Activated naive CD4-positive, alpha-beta T cell treated with anti-CD3 and anti-CD28 coated beads, Interleukin-2, amount 50 U/mL, for 16 hours (primary cell): Measurements from ENCODE around the gene CCDC192.
A peak's percentile ranks its signal among the peaks of the same experiment; 100 is the strongest.

Source experiments
- DNase-seq: peaks from one replicate; pipeline ENCODE4 v3.0.0-alpha.2; 2020

The CCDC192 gene

DNA sequence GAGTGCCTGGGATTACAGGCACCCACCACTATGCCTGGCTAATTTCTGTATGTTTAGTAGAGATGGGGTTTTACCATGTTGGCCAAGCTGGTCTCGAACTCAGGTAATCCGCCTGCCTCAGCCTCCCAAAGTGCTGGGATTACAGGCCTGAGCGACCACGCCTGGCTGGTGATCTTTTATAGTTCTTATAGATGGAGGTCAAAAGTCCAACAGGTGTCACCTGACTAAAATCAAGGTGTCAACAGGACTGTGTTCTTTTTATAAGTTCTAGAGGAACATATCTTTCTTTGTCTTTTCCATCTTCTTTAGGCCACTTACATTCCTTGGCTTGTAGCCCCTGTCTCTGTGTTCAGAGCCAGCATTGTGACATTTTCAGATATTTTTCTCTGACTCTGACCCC is 224.9 kb downstream of the CCDC192 start:
- no peak for DNase-seq

DNA sequence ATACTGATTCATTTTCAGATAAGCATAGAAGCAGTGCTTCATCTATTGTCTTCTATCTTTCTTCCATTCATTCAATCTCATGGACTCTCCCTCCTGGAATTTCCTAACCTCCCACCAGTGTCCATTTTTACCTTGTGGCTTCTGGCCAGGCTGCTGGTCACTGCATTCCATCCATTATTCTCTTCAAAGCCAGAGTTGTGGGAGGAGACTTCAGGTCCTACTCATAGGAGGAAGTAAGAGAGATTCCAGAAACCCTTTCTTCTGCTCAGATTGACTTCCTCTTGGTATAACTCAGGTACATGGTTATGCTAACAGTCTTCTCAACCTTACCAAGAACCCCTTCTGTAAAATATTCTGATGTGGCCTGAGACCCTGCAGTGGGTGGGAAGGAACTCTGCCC is 227.1 kb downstream of the CCDC192 start:
- no peak for DNase-seq

DNA sequence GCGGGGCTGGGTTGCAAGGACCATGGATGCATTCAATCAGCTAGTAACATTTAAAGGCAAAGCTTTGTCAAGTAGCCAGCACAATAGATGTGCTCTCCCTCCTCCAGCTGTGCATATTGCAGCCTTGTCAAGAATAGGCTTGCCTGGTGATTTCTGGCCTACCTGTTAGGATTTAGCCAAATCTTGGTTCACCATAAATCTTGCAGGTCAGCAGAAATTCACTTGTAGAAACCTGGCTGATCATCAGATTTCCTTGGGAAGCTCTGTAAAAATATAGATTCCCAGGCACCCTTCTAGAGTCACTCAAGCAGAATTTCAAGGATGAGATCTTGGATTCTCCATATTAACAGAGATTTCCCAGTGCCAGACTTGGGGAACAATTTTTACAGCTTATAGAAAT is 228.2 kb downstream of the CCDC192 start:
- no peak for DNase-seq

DNA sequence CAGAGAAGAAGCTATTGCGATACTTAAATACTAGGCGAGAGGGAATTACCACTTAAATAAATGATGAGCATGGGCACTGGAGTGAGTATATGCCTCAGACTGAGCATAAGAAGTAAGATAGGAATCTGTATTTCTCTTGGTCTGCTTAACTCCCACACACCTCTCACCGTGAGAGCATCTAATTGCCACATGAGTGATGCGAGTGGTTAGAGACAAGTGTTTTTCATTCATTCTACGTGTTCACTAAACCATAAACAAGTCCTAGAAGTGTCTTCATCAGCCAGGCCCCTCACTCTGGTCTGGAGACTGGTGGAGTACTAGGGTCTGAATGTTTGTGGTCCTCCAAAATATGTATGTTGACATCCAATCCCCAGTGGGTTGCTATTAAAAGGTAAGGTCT is 230.2 kb downstream of the CCDC192 start:
- DNase-seq, result no peak

DNA sequence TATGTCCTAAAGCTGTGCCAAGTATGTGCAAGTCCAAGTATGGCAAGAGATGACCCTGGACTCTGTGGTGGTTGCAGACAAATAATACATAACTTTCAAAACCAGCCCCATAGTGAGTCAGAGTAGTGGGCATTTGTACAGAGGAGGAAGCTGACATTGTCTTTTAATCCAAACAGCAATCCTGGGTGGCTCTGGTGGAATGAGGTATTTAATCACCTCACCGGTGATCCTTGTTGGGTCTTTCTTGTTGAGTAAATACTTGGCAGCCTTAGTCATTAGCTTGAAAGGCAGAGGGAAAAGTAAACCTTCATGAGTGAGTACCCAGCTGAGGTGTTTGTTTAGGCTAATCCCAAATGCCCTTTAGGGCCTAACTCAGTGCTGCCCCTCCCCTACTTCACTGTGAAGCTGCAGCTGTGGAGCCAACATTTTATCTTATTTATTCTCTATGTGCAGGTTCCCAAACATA is 231.6 kb downstream of the CCDC192 start:
- DNase-seq, result no peak

DNA sequence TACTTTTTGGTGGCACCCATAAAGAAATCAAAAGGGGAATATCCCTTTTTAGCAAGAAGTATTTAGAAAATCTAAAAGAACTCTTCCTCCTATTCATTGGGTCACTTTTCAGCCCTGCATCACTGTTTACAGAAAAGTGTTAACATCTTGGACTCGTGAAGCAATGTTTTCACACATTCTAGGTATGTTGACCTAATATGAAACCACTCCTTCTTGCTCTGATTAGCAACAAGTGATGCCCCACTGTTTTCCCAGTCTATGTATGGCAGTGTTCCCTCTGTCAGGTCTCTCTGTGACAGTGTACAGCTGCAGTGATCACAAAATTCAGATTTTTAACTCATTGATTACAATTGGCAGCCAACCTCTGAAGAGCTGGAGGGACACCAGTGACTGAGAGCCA is 232.2 kb downstream of the CCDC192 start:
- DNase-seq, result no peak

DNA sequence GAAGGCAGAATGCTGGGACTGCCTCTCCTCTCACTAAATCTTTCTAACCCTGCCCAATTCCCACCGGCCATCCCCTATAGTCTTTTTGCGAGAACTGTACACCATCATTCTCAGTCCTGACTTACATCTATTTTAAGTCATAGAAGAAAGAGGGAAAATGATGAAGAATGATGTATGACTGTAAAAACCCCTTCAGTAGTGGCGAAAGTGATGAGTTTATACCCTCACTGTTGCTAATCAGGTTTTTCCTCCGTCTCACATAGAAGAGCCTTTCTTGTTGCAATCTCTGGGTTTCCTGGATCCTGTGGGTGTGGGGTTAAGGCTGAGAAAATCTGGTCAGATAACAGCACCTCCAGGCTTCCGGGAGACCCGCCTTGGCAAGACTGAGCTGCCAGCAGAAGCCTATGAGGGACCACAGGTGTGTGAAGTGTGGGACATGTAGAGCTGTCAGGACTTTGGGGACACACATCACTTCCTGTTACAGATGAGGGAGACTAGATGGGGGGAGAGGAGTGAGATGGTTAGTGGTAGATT is 233.3 kb downstream of the CCDC192 start:
- DNase-seq, result no peak

DNA sequence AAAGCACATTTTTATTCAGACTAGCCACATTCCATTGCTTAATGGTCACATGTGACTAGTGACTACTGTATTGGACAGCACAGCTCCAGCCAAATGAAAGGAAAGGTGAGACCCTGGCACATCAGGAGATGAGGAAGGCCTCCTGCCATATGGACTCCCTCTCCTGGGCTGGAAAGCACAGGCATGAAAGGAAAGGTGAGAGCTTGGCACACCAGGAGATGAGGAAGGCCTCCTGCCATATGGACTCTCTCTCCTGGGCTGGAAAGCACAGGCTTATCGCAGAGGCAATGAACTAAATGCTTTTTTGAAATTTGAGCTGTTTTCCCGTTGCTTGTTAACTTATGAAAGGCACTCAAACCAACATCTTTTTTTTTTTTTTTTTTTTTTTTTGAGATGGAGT is 235.6 kb downstream of the CCDC192 start:
- DNase-seq, result no peak

DNA sequence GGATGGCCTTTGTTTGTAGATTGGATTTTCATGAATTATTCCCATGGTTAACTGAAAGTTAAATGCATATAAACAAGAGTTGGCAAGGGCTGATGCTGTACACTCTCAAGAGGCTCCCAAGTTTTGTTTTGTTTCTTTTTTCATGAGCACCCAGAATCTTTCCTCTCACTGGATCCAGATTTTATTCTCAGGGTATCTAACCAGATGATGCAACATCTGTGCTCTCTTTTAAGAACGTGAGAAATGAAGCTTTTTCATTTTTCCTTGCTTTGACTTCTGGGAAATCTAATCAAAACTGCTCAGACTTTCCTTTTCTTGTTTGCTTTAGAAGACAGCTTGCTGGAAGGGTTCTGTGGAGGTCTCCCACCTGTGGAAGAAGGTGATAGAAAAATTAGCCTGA is 237.7 kb downstream of the CCDC192 start:
- no peak for DNase-seq

DNA sequence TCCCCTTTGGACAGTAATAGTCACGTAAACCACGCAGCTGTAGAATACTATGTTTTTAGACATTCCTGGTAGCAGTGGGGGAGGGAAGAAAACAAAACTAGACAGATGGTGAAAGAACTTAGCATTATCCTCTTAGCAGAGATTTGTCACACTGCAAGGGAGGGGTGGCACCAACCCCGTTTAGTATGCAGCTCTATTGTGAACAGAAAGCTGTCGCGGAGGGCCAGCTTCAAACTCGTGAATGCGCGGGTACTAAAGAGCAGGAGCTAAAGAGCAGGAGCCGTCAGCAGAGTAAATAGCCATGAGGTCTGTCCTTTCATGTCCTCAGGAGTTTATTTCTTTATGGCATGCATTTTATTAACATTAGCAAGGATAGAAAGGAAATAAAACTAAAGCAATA is 238.5 kb downstream of the CCDC192 start:
- no peak for DNase-seq

DNA sequence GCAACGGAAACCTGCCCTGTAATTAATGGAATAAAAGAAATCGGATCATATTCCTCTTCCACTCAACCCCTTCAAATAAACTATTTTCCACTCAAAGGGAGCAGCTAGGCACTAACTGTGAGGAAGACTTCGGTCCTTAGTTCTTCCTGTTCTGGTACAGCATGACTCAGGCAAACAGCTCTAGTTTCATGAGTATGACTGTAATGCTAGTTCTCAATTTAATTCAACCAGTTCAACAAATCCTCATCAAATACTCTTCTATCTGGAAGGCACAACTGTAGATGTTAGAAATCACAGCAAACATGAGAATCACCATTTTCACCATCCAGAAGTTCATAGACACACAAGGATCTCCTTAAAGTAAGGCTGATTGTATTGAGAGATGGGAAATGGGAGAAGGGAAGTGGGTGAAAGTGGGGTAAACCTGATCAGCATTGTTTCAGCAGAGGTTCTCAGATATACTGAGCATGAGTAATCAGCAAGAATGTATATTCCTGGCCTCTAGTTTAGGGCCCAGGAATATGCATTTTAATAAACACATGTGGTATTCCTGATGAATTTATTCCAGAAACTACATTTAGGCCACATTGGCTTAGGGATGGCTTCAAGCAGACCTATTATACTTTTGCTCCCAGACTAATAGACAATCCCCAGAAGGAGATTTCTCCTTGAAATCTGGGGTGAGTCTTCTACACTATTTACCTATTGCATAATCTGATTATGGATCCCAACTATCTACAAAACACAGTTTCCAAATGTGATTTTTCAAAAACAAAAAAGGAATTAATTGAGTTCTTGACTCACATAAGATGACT is 239.3 kb downstream of the CCDC192 start:
- DNase-seq, result no peak

DNA sequence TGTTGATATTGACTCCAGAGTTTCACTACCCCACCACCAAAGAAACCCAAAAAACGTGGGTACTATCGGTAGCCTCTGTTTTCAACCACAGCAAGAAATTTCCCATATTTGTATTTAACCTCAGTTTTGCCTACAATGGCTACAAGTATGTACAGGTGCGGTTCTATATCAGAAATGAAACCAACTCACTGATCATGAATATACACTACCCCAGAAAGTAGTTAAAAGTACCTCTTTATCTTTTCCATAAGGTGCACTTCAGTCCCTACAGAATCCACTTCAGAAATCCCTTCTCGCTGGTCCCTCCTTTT is 239.8 kb downstream of the CCDC192 start:
- DNase-seq, result no peak

DNA sequence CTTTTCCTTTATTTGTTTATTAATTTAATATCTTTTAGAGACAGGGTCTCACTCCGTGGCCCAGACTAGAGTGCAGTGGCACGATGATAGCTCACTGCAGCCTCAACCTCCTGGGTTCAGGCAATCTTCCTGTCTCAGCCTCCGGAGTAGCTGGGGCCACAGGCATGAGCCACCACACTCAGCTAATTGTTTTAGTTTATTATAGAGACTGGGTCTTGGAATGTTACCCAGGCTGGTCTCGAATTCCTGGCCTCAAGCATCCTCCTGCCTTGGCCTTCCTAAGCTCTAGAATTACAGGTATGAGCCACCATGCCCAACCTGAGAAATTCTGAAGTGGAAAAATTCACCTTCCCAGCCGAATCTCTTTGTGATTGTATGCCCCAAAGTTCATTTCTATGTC is 240.9 kb downstream of the CCDC192 start:
- DNase-seq, result no peak

DNA sequence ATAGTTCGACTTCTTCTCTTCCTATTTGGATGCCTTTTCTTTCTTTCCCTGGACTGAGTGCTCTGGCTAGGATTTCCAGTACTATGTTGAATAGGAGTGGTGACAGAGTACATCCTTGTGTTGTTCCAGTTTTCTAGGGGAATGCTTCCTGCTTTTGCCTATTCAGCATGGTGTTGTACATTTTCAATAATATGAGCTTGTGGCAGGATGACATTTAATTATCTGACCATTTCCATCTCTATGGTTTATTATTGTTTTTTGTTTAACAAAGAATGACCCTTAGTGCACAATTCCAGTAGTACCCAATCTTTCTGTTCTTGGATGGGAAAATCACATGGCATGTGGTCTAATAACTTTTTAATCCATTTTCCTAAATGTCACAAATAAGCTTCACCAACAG is 244.8 kb downstream of the CCDC192 start:
- no peak for DNase-seq

DNA sequence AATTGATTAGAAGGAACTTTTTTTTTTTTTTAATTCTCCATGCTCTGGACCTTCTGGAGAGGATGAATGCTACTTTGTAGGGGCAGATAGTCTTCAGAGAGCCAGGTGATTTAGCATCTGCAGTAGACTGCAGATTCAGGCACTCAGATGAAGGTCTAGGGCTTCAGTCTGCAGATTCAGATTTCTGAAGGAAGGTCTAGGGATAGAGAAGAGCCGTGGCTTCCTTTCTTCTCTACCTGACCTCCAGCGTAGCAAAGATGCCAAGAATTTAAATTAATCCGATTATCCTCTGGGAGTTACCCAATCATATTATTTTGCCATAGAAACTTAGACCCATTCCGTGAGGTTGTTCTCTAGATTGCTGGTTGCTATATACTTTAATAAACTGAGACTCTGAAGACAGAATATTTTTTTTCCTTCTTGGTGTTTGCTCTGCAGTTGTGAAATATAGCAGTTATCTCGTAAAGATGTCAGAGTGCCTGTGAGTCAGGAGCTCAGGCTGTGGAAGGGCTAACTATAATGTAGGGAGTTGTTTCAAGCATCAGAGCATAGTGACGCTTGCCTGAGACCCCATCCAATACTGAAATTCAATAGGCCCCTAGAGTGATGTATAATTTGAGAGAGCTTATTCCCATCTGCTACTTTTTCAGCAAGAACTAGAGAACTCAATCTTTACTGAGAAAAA is 247.7 kb downstream of the CCDC192 start:
- no peak for DNase-seq

DNA sequence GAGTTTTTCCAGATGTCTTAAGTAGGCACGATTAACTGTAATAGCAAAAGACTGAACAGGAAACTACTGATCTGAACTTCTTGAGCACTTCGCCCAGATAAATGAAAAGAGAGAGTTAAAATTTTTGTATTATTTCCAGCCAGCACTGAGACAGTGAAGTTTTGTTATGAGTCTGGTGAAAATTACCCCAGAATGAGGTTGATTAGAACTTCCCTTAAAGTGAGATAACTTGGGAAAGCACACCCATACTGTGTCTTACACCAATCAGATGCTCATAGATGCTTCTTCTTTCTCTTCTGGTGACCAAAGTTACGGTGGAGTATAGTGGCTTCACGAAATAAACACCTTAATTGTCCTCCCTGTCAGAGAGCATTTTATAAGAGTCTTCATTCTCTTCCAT is 248.6 kb downstream of the CCDC192 start:
- DNase-seq, result no peak

DNA sequence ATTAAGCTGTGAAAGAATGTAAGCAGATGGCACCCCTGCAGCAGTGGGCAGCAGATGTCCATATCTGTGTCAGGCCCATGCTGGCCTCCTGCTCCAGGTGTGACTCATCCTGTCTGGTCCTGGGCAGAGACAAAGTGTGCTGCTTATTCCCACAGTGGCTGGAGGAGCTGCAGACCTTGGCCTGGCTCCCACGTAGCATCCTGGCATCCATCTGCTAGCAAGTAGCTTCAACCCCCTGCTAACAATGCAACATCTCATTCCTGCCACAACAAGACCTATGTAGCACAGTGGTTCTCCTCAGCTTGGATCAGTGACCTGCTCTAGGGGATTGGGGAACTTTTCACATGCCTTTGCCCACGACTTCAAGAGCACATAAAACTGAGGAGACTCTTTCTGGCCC is 254.0 kb downstream of the CCDC192 start:
- DNase-seq, result no peak

DNA sequence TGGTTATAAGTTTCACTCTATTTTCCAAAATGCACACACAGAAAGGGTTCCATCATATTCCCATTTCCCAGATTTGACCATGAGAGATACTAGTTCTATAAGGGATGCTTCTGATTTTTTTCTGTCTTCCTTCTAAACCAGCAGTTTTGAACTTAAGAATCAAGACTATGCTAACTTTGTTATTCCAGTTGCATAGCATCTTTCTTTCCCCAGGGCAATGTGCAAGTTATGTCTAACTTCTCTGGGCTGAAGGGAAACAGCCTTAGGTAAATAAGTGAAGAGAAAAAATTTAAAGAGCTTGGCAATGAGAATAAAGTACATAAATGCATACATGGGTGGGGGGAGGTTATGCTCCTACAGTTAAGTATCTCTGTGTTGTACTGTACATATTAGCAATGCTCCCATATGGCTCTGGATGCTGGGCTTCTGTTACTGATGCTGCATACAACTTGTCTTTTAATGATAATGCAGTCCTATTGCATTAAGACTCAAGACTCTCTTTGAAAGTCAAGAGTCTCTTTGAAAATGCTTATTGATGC is 254.6 kb downstream of the CCDC192 start:
- DNase-seq, result no peak

DNA sequence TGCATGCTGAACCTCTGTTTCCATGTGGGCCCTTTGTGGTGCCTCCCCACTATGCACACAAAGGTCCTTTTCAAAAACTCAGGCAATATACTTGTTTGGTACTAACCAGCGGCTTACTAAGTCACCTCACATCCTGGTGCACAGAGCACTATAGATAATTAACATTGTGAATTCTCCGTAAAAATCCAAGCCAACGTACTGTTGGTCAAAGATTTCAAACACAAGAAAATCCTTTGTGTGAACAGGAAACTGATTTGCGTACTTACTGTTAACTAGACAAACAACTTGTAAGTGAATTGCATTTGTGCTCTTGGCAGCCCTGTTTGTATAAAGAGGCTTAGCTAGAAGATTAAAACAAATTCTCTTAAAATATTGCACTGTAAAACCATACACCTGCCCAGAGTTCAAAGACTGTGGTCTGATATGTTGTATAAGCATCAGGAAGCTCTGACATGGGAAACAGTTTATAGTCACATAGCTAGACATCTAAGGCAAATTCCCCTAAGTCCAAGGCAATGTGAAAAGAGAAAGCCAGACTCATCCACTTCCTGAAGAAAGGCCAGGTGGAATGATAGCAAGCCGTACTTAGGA is 255.3 kb downstream of the CCDC192 start:
- no peak for DNase-seq

DNA sequence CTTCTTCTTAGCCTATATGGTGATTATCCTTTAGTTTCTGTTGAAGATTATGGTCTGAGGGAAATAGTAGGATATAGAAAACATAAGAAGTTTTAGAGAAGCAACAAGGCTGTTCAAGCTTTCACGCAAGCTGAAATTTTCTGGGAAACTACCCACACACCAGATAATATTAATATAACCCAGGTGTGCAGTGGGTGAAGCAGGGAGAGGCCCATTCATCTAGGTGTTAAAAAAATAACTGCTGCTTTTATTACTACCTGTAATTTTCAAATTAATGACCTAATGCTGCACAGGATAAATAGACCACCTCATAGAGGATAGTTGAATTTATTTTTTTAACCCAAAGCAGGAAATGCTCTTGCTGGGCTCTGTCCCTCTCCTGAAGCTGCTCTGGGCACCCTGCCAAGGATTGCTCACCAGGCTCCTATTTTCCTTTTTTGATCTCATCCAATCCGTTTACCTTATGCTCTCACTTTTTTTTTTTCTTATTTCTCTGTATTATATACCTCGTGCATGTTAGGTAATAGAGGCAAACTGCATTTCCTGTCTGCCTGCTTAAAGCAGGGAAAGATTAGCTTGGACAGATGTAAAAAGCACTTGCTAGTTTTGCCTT is 256.1 kb downstream of the CCDC192 start:
- DNase-seq, result peak; percentile 13

DNA sequence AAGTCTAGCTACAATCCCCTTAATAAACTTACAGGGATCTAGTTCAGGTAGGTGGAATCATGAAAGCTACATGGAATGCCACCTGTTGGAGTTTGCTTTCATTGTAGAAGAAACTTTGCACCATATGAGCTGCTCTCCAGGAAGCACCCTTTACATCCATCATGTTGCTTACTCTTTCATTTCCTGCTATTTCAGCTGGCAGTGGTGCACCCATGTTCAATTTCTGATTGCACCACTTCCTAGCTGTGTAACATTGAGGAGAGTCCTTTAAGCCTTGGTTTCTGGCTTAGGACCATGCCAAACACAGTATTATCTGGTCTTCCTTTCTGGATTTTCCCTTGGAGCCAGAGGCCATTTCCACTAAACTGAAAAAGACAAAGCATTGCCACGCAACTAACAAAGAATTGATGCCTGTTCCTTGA is 257.1 kb downstream of the CCDC192 start:
- DNase-seq, result no peak

DNA sequence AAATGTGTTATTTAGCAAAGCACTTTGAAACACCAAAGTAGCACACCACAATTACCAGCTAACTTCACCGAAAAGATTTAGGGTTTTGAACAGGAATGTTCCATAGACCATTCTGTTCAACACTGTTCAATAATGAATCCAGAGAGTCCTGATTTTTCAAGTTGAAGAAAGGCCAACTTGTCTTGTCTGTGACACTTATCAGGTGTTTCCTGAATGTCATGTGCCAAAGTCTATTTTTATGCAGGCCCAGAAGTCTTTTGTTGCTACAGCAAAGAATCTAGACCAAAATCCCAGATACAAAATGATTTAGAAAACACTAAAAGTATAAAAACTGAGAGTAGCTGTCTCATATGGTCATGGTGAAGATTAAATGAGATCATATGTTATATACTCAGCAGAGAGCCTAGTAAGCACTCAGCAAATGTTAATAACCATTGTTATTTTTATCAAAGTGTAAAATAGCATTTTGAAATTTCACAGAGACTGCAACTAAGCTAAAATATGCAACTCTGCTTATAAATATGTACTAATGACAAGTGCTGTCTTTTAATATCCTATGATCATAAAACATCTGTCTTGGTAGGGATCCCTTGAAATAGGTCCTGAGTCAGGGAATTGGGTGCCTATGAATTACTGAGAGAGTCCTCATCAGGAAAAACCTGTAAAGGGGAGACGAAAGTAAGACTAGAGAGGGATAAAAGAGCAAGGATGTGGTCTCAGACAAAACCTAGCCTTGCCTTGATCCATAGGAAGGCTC is 258.0 kb downstream of the CCDC192 start:
- no peak for DNase-seq

DNA sequence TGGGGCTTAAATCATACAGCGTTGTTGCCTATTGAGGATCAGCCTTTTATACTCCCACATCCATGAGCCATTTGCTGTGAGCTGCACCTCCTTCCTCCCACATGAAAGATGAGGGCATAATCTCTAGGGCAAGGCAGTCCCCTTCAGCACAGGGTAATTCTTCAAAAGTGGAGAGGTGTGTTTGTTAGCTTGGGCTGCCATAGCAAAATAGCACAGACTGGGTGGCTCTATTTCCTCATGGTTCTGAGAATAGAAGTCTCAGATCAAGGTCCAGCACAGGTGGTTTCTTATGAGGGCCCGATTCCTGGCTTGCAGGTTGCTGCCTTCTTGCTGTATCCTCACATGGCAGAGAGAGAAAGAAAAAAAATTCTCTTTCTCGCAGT is 258.6 kb downstream of the CCDC192 start:
- DNase-seq, result no peak
